HG03520 (cell line): Measurements from ENCODE around the gene STAG2.

Experiments
- ATAC-seq: cut with Tn5 transposase; IDR thresholded peaks from one replicate; pipeline ENCODE4 v1.9.1; 2021; ENCODE audit warnings: mild to moderate bottlenecking, moderate library complexity; ENCODE audit not compliant: unreplicated experiment

STAG2 gene

GRCh38 chrX:123973921-123974320 lies 12.4 kb downstream of the STAG2 start:
- ATAC-seq, result no peak

- ATAC-seq, result no peak
Measured at GRCh38 chrX:123975180-123975579, 13.7 kb downstream of the STAG2 start.

GRCh38 chrX:123976706-123977316 lies 15.3 kb downstream of the STAG2 start:
- no peak for ATAC-seq

GRCh38 chrX:123983240-123983639 lies 21.7 kb downstream of the STAG2 start:
- no peak for ATAC-seq

GRCh38 chrX:123986377-123986776 lies 24.9 kb downstream of the STAG2 start:
- ATAC-seq, result no peak

- no peak for ATAC-seq
Measured at GRCh38 chrX:123988423-123989111, 27.1 kb downstream of the STAG2 start.

GRCh38 chrX:123989235-123989634 lies 27.7 kb downstream of the STAG2 start:
- no peak for ATAC-seq

- no peak for ATAC-seq
Measured at GRCh38 chrX:123990169-123990568, 28.7 kb downstream of the STAG2 start.

GRCh38 chrX:123990602-123991001 lies 29.1 kb downstream of the STAG2 start:
- ATAC-seq, result no peak

GRCh38 chrX:123993326-123993725 lies 31.8 kb downstream of the STAG2 start:
- no peak for ATAC-seq

- no peak for ATAC-seq
Measured at GRCh38 chrX:123993904-123994635, 32.6 kb downstream of the STAG2 start.

- no peak for ATAC-seq
Measured at GRCh38 chrX:123994730-123995129, 33.2 kb downstream of the STAG2 start.

GRCh38 chrX:124001581-124001980 lies 40.1 kb downstream of the STAG2 start:
- no peak for ATAC-seq

- ATAC-seq, result no peak
Measured at GRCh38 chrX:124005228-124005627, 43.7 kb downstream of the STAG2 start.

- peak; percentile 66 for ATAC-seq
Measured at GRCh38 chrX:124010157-124010556, 48.7 kb downstream of the STAG2 start.

- peak; percentile 11 for ATAC-seq
Measured at GRCh38 chrX:124010566-124010965, 49.1 kb downstream of the STAG2 start.

GRCh38 chrX:124015721-124016120 lies 54.2 kb downstream of the STAG2 start:
- ATAC-seq, result no peak

GRCh38 chrX:124016825-124017224 lies 55.3 kb downstream of the STAG2 start:
- ATAC-seq, result no peak

- no peak for ATAC-seq
Measured at GRCh38 chrX:124018023-124018422, 56.5 kb downstream of the STAG2 start.

GRCh38 chrX:124023838-124024238 lies 62.3 kb downstream of the STAG2 start:
- ATAC-seq, result no peak

GRCh38 chrX:124026529-124026928 lies 65.0 kb downstream of the STAG2 start:
- ATAC-seq, result no peak

- no peak for ATAC-seq
Measured at GRCh38 chrX:124028182-124028581, 66.7 kb downstream of the STAG2 start.
